ENCODE results near the gene FTMT.
A peak's percentile ranks its signal among the peaks of the same experiment; 100 is the strongest.
"Not testable (repeated sequence)": the region's sequence is repeated elsewhere in the genome, so short reads cannot be mapped to it uniquely, and the experiment has no call there.

FTMT gene

GRCh38 chr5:121851643-121852574 is at the start of gene FTMT:
TSS of gene FTMT (plus strand) at chr5:121851882. CDS start at chr5:121851964, 82 bp downstream.
- DNase-seq (ENCODE audit: low spot score) = no peak

DNA sequence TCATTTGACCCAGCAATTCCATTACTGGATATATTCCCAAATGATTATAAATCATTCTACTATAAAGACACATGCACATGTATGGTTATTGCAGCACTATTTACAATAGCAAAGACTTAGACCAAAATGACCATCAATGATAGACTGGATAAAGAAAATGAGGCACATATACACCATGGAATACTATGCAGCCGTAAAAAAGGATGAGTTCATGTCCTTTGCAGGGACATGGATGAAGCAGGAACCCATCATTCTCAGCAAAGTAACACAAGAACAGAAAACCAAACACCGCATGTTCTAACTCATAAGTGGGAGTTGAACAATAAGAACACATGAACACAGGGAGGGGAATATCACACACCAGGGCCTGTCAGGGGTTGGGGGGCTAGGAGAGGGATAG is 46.4 kb upstream of the FTMT start:
- DNase-seq (ENCODE audit: low spot score) = not testable (repeated sequence)

DNA sequence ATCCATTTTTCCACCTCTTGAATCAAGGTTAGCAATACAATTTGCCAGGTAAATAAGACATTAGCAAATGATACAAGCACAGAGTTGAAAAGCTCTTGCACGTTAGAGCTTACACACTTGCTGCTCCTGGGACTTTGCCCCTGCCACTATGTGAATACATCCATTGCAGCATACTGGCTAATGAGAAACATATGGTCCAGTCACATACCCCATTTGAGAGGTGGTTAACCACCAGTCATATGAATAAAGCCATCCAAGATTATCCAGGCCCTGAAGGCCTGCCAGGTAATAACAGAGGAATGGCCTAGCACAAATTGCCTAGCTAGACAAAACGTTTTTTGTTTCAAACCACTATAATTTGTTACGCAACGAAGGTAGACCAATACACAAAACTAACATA is 45.8 kb upstream of the FTMT start:
- no peak for DNase-seq (ENCODE audit: low spot score)

DNA sequence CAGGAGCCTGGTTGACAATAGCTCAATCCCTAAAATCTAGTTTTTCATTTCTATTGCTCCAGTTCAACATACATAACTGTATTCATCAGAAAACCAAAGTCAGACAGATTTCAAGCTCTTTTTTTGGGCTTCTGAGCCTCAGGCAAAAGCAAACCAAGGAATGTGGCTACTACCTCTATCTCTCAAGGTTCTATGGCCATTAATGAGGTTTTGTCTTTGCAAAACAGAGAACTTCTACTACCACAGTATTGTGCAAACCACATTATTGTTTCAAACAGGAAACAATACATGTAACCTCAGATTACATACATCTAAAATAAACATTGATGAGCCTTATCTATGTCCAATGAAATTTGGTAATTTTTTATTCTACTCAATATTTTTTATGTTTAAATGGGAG is 35.5 kb upstream of the FTMT start:
- no peak for DNase-seq (ENCODE audit: low spot score)

DNA sequence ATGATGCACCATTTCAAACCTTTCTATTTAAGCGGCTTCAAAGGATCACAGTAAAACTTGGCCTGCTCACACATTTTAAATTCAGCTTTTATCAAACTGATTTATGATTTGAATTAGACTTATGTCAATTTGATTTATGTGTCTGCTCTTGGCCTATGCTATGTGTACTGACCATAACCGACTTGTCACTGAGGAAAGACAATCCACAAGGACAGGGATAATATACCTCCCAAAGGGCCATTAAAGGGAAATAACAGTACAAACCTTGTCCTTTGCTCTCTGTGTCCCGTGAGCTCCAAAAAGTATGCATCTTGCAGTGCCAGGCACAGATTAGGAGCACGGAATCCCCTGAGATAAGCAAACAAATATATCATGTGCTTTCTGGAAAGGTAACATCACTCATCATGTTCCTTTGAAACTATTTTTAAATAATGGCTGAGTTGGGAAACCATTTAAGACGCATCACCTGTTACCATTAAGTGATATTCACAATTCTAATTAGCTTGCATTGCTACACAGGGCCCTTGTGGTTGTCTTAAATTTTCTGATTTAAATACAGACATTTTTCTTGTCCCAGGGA is 31.9 kb upstream of the FTMT start:
- no peak for DNase-seq (ENCODE audit: low spot score)

- DNase-seq (ENCODE audit: low spot score) = no peak
Measured at GRCh38 chr5:121833617-121834016, 18.1 kb upstream of the FTMT start.

- DNase-seq (ENCODE audit: low spot score) = peak; percentile 16
Measured at GRCh38 chr5:121834021-121834420, 17.7 kb upstream of the FTMT start.

DNA sequence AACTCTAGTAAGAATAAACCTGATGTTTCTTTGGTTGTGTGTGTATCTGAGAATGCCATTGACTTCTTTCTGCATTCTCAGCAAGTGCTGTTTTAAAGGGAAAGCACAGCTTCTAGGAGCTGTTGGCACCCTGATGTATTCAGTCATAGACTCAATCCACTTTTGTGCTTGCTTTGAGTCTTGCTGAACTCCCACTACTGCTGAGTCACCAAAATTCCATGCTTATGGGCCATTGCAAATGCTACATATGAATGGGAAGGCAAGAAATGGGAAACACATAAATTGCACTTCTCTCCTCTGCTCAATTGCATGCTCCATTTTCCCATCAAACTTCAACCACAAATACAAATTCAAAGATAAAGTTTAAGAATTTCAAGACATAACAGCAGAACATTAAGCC is 9.8 kb upstream of the FTMT start:
- no peak for DNase-seq (ENCODE audit: low spot score)

DNA sequence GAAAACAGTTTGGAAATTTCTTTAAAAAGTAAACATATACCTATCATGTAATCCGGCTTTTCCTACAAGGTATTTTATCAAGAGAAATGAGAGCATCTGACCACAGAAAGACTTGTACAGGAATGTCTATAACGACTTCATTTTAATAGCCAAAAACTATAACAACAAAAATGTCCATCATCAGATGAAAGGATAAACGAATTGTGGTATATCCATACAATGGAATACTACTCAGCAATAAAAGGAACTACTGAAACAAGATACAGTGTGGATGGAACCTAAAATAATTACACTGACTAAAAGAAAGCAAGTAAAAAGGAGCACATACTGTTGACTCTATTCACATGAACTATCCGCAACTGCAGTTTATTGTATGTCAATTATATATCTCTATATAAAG is 1.4 kb upstream of the FTMT start:
- no peak for DNase-seq (ENCODE audit: low spot score)

- no peak for DNase-seq (ENCODE audit: low spot score)
Measured at GRCh38 chr5:121853850-121854249, 2.2 kb downstream of the FTMT start.

- DNase-seq (ENCODE audit: low spot score) = no peak
Measured at GRCh38 chr5:121862801-121863200, 11.1 kb downstream of the FTMT start.

- no peak for DNase-seq (ENCODE audit: low spot score)
Measured at GRCh38 chr5:121863753-121864285, 12.1 kb downstream of the FTMT start.

DNA sequence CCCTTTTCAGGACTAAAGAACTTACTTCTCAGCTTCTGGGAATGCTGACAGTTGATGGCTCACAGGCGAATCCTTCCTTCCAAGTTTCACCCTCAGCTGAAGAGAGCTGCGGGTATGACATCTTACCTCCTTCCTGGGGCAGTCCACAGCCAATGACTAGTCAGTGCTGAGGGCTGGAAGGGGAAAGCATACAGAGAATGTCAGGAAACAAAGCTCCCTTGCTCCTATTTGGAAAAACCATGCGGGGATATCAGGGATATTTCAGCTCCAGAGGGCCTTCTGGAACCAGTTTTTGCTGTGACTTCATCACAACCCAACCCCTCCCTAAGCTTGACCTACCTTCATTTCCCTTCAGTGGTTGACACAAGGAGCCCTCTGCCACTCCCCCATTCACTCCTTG is 15.7 kb downstream of the FTMT start:
- DNase-seq (ENCODE audit: low spot score) = no peak

- peak; percentile 34 for DNase-seq (ENCODE audit: low spot score)
Measured at GRCh38 chr5:121870489-121870888, 18.8 kb downstream of the FTMT start.

GRCh38 chr5:121872856-121873255 is 21.2 kb downstream of the FTMT start:
- no peak for DNase-seq (ENCODE audit: low spot score)

DNA sequence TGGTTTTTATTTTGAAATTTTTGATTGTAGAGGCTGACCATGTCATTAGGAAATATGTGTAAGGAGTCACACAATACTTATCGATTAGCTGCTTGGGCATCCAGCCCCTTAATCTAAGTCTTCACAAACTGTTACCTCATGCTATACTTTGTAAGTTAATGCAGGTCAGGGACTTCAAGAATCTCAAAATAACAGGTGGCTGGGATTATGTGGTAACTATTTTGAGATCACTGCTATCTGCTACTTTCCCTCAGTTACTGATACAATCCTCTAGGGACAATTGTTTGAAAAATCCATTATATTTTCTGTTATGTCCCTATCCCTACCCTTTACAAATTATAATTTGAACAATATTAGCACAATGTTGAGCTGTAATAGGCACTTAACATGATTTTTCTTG is 21.7 kb downstream of the FTMT start:
- no peak for DNase-seq (ENCODE audit: low spot score)

GRCh38 chr5:121885630-121886029 is 33.9 kb downstream of the FTMT start:
- DNase-seq (ENCODE audit: low spot score) = no peak

GRCh38 chr5:121887727-121888126 is 36.0 kb downstream of the FTMT start:
- DNase-seq (ENCODE audit: low spot score) = no peak

- no peak for DNase-seq (ENCODE audit: low spot score)
Measured at GRCh38 chr5:121890297-121890858, 38.7 kb downstream of the FTMT start.

DNA sequence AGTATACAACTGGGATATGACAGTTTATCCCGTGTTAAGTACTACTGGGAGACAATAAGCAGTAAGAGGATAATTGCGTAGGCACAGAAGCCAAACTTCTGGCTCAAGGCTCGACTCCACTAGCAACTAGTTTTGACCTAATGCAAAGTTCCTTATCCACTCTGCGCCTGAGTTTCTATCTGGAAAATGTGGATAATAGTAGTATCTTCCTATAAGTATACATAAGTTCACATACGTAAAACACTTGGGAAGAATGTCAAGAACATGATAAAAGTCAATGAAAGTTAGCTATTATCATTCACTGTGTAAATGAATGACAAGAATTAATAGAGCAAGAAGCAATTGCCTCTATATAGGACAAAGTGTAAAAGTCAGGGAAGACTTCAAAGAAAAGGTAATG is 45.7 kb downstream of the FTMT start:
- DNase-seq (ENCODE audit: low spot score) = no peak

DNA sequence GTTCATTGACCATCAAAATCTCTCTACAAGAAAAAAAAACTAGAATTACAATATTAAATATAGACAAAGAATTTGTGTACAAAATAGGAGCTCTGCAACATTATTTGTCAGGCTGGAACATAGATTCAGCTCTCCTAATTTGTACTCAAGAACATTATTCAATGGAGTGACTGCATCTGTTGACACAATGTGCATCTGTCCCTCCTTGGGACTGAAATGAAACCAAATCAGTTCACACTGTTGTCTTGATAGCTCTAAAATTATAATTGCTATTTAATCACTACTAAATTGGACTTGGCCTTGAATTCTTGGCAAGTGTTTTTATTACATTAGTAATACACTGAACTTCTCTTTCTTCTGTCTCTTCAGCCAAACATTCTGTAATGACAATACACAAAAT is 47.7 kb downstream of the FTMT start:
- DNase-seq (ENCODE audit: low spot score) = peak; percentile 14

Data from pons (tissue), 1 donor.